ENCODE results near the gene RAP1B. TPM values are rescaled to one million over a fixed set of nuclear protein-coding genes. Genes with fewer than 3 reads are reported as not detected.

RAP1B gene
- total and polyA plus RNA-seq, 9 of the 15 experiments (the other 6 are each of a cell fraction or from before 2014, with no cell fraction given) = 107 to 309 (median 170) TPM

DNA sequence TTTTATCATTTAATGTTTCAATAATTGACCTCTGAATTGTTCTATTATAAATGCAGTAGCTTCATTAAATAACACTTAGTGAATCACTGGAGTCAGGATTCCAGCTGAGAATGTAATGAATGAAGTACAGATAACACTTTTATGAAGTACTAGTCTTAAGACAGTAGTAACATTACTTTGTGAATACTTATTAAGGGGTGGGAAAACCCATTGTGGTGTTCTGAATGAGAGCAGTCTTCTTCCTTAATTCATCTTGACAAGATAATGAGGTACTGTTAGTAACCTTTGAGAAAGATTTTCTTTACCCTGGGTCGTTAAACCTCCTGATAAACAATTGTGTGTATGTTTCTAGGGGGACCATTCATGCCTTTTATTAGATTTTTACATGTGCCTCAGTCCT is 88.8 kb downstream of the RAP1B start (continued):
- TF ChIP-seq, protein P1, sequence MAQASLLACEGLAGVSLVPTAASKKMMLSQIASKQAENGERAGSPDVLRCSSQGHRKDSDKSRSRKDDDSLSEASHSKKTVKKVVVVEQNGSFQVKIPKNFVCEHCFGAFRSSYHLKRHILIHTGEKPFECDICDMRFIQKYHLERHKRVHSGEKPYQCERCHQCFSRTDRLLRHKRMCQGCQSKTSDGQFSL (CRISPR knock-in tag; IDR thresholded peaks at IDR 0.05) = no peak
- TF ChIP-seq, protein P1 (tag; IDR thresholded peaks at IDR 0.05) = no peak

Small RNAs within 50 kb of the gene (small RNA-seq; reads per million reads assigned to genes)
- gene RF00017 = not detected
- gene SNORA70G = not detected

Other genes starting within 250 kb of the RAP1B start
- 126 and 129 TPM in 2 replicates for gene NUP107, start 76.1 kb downstream of the RAP1B start, total RNA-seq (2014; rRNA removed)
- 204 and 214 TPM in 2 replicates for gene NUP107, start 76.1 kb downstream of the RAP1B start, total RNA-seq (2014; rRNA removed; fragmentation: Illumina TruSeq; extraction: Trizol)
- 159 and 172 TPM in 2 replicates for gene NUP107, start 76.1 kb downstream of the RAP1B start, total RNA-seq (2015; rRNA removed; fragmentation: Illumina TruSeq; extraction: Trizol)
- gene NUP107, start 76.1 kb downstream of the RAP1B start, total RNA-seq (2021) = 149 and 161 TPM in 2 replicates
- gene NUP107, start 76.1 kb downstream of the RAP1B start, polyA plus RNA-seq (2011; rRNA removed) = 196 and 277 TPM in 2 replicates
- 168 and 199 TPM in 2 replicates for gene NUP107, start 76.1 kb downstream of the RAP1B start, polyA plus RNA-seq (2014; fragmentation: Illumina TruSeq; extraction: Trizol)
- 100 to 1,000 TPM; 162 to 218 TPM for gene NUP107, start 76.1 kb downstream of the RAP1B start, polyA plus RNA-seq (2014; fragmentation: Nextera tagmentation; extraction: Ambion mirVana)
- gene NUP107, start 76.1 kb downstream of the RAP1B start, polyA plus RNA-seq (2014; rRNA removed) = 175 and 201 TPM in 2 replicates
- 0.73 and 1.2 TPM in 2 replicates for gene SLC35E3, start 135.3 kb downstream of the RAP1B start, total RNA-seq (2014; rRNA removed)
- 3.8 and 5.3 TPM in 2 replicates for gene SLC35E3, start 135.3 kb downstream of the RAP1B start, total RNA-seq (2014; rRNA removed; fragmentation: Illumina TruSeq; extraction: Trizol)
- gene SLC35E3, start 135.3 kb downstream of the RAP1B start, total RNA-seq (2015; rRNA removed; fragmentation: Illumina TruSeq; extraction: Trizol) = 3.4 and 4.1 TPM in 2 replicates
- gene SLC35E3, start 135.3 kb downstream of the RAP1B start, total RNA-seq (2021) = 5.1 and 5.9 TPM in 2 replicates
- 5.8 and 6.6 TPM in 2 replicates for gene SLC35E3, start 135.3 kb downstream of the RAP1B start, polyA plus RNA-seq (2011; rRNA removed)
- gene SLC35E3, start 135.3 kb downstream of the RAP1B start, polyA plus RNA-seq (2014; fragmentation: Illumina TruSeq; extraction: Trizol) = 4.1 and 4.5 TPM in 2 replicates
- 1 to 10 TPM; 3.5 to 3.8 TPM for gene SLC35E3, start 135.3 kb downstream of the RAP1B start, polyA plus RNA-seq (2014; fragmentation: Nextera tagmentation; extraction: Ambion mirVana)
- 3.4 and 4.1 TPM in 2 replicates for gene SLC35E3, start 135.3 kb downstream of the RAP1B start, polyA plus RNA-seq (2014; rRNA removed)
- 45.3 and 49.0 TPM in 2 replicates for gene MDM2, start 197.3 kb downstream of the RAP1B start, total RNA-seq (2014; rRNA removed)
- 99.2 and 135 TPM in 2 replicates for gene MDM2, start 197.3 kb downstream of the RAP1B start, total RNA-seq (2014; rRNA removed; fragmentation: Illumina TruSeq; extraction: Trizol)
- 70.0 and 74.0 TPM in 2 replicates for gene MDM2, start 197.3 kb downstream of the RAP1B start, total RNA-seq (2015; rRNA removed; fragmentation: Illumina TruSeq; extraction: Trizol)
- 90.8 and 100 TPM in 2 replicates for gene MDM2, start 197.3 kb downstream of the RAP1B start, total RNA-seq (2021)
- 28.6 and 31.0 TPM in 2 replicates for gene MDM2, start 197.3 kb downstream of the RAP1B start, polyA plus RNA-seq (2011; rRNA removed)
- gene MDM2, start 197.3 kb downstream of the RAP1B start, polyA plus RNA-seq (2014; fragmentation: Illumina TruSeq; extraction: Trizol) = 31.0 and 33.3 TPM in 2 replicates
- 10 to 100 TPM; 13.6 to 21.8 TPM for gene MDM2, start 197.3 kb downstream of the RAP1B start, polyA plus RNA-seq (2014; fragmentation: Nextera tagmentation; extraction: Ambion mirVana)
- gene MDM2, start 197.3 kb downstream of the RAP1B start, polyA plus RNA-seq (2014; rRNA removed) = 47.5 and 57.7 TPM in 2 replicates

Data from K562 (cell line).